OCI-LY1 (cell line): ENCODE results near the gene DPP9.

Experiments
- H2AFZ ChIP-seq: fragments of 200-600 bp; sonication (generic), shearing (Covaris generic); 2 replicates; pipeline ENCODE4 v1.6.0; 2014; ENCODE audit warnings: antibody characterized with exemption, mild to moderate bottlenecking, low read length
- H3F3A ChIP-seq: fragments of 200-600 bp; sonication (generic), shearing (Covaris generic); 2 replicates; pipeline ENCODE4 v1.6.0; 2014; ENCODE audit warnings: mild to moderate bottlenecking, antibody characterized with exemption, low read length, moderate library complexity; ENCODE audit not compliant: insufficient read depth
- H3K27ac ChIP-seq: fragments of 200-600 bp; sonication (generic); 2 replicates; pipeline ENCODE4 v1.5.1; 2014; ENCODE audit warnings: low read length, mixed run types, mild to moderate bottlenecking, low read depth; ENCODE audit not compliant: poor library complexity, severe bottlenecking
- H3K27me3 ChIP-seq: fragments of 200-600 bp; sonication (generic); 2 replicates; pipeline ENCODE4 v1.6.0; 2014; ENCODE audit warnings: antibody characterized with exemption, mild to moderate bottlenecking, low read length, moderate library complexity; ENCODE audit not compliant: insufficient read depth
- H3K36me3 ChIP-seq: fragments of 200-600 bp; sonication (generic); 2 replicates; pipeline ENCODE4 v1.6.1; 2014; ENCODE audit warnings: mild to moderate bottlenecking, antibody characterized with exemption, low read length, moderate library complexity, mixed read lengths; ENCODE audit not compliant: insufficient read depth
- H3K4me1 ChIP-seq: fragments of 200-600 bp; sonication (generic); 2 replicates; pipeline ENCODE4 v1.5.1; 2014; ENCODE audit warnings: mild to moderate bottlenecking, low read length, moderate library complexity; ENCODE audit not compliant: insufficient read depth, severe bottlenecking
- H3K4me2 ChIP-seq: fragments of 200-600 bp; sonication (generic), shearing (Covaris generic); 2 replicates; pipeline ENCODE4 v1.6.1; 2014; ENCODE audit warnings: low read length
- H3K4me3 ChIP-seq: fragments of 200-600 bp; sonication (generic); 2 replicates; pipeline ENCODE4 v1.5.1; 2014; ENCODE audit warnings: low read length, low read depth, mild to moderate bottlenecking, mixed read lengths; ENCODE audit not compliant: poor library complexity, severe bottlenecking
- H3K79me2 ChIP-seq: fragments of 200-600 bp; shearing (Covaris generic); 2 replicates; pipeline ENCODE4 v1.6.1; 2016; ENCODE audit warnings: mixed run types, low read length, mixed read lengths; ENCODE audit not compliant: insufficient read depth
- H3K9ac ChIP-seq: fragments of 200-600 bp; sonication (generic), shearing (Covaris generic); 2 replicates; pipeline ENCODE4 v1.6.1; 2014; ENCODE audit warnings: mild to moderate bottlenecking, low read length, mixed read lengths
- H3K9me2 ChIP-seq: fragments of 200-600 bp; sonication (generic), shearing (Covaris generic); 2 replicates; pipeline ENCODE4 v1.6.1; 2014; ENCODE audit warnings: low read depth, mild to moderate bottlenecking, low read length, mixed read lengths
- H3K9me3 ChIP-seq: fragments of 200-600 bp; shearing (Covaris generic); 2 replicates; pipeline ENCODE4 v1.6.1; 2014; ENCODE audit warnings: low read length, mixed read lengths
- H4K20me1 ChIP-seq: fragments of 200-600 bp; sonication (generic), shearing (Covaris generic); 2 replicates; pipeline ENCODE4 v1.6.0; 2016; ENCODE audit warnings: mild to moderate bottlenecking, low read length; ENCODE audit not compliant: insufficient read depth
- EZH2 ChIP-seq: fragments of 200-600 bp; sonication (generic), shearing (Covaris generic); IDR thresholded peaks from 2 replicates; pipeline ENCODE4 v1.8.0; 2017; ENCODE audit warnings: borderline replicate concordance, mixed run types, mild to moderate bottlenecking, antibody characterized with exemption, low read length, moderate library complexity, mixed read lengths
- TF ChIP-seq, protein P1 (sequence below): fragments of 200-600 bp; sonication (generic), shearing (Covaris generic); IDR thresholded peaks from 2 replicates; pipeline ENCODE4 v1.5.1; 2017; ENCODE audit warnings: mild to moderate bottlenecking, antibody characterized with exemption, low read length, moderate library complexity, mixed read lengths

The DPP9 gene

DNA sequence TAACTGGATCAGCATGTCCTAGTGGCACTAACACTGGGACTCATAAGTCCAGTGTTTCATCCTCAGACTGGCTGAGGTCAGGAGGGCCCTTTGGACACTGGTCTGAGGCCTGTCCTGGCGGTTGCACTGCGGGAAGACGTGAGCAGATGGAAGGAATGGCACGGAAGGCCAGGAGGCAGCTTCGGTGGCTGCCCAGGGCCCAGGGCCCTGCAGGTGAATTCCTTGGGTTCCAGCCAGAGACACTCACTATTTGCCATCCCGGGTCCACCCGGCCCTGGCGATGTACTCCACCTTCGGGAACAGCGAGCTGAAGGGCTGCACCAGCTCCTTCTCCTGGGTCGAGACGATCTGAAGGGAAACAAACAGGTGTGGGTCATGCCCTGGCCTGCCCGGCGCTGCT is 26.3 kb downstream of the DPP9 start:
- H3K9me3 ChIP-seq: no peaks in the 10 kb centered on the region
- no peaks in the 10 kb centered on the region for H3K79me2 ChIP-seq
- H3K4me1 ChIP-seq: no peaks in the 10 kb centered on the region
- H3K4me3 ChIP-seq: no peak overlapping the region
- H3K27me3 ChIP-seq: no peaks in the 10 kb centered on the region
- H2AFZ ChIP-seq: no peak overlapping the region
- H4K20me1 ChIP-seq: no peaks in the 10 kb centered on the region
- H3K9me2 ChIP-seq: no peaks in the 10 kb centered on the region
- H3K4me2 ChIP-seq: no peak overlapping the region
- no peak for TF ChIP-seq EZH2
- TF ChIP-seq, protein P1, sequence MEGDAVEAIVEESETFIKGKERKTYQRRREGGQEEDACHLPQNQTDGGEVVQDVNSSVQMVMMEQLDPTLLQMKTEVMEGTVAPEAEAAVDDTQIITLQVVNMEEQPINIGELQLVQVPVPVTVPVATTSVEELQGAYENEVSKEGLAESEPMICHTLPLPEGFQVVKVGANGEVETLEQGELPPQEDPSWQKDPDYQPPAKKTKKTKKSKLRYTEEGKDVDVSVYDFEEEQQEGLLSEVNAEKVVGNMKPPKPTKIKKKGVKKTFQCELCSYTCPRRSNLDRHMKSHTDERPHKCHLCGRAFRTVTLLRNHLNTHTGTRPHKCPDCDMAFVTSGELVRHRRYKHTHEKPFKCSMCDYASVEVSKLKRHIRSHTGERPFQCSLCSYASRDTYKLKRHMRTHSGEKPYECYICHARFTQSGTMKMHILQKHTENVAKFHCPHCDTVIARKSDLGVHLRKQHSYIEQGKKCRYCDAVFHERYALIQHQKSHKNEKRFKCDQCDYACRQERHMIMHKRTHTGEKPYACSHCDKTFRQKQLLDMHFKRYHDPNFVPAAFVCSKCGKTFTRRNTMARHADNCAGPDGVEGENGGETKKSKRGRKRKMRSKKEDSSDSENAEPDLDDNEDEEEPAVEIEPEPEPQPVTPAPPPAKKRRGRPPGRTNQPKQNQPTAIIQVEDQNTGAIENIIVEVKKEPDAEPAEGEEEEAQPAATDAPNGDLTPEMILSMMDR: no peak
- peaks cover 80% of the 10 kb centered on the region for H3K36me3 ChIP-seq
- no peak overlapping the region for H3K27ac ChIP-seq
- H3F3A ChIP-seq: no peaks in the 10 kb centered on the region
- H3K9ac ChIP-seq: no peak overlapping the region

DNA sequence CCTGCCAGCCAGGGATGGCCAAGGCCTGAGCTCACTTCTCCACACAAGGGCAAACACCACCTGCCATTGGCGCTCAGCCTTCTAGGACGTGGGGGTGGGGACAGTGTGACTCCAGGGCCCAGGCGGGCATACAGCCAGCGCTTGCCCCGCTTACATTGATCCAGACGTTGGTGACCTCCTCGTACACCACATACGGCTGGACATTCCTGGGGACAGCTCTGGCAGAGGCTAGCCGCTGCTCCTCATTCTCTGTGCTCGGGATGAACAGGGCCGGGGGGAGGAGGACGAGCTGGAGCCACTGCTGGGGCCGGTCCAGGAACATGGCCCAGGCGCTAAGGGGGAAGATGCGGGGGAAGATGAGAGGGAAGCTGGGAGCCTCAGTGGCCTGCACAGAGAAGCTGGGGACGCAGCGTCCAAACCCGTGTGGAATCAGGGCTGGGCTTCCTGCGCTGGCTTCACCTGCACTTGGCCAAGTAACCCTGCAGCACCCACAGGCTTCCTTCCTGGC is 28.4 kb downstream of the DPP9 start:
- Histone ChIP-seq H3K4me3 (no peak overlapping the region), H3K79me2 (no peaks in the 10 kb centered on the region), H3K36me3 (peaks cover 71% of the 10 kb centered on the region), H2AFZ (no peak overlapping the region), H3K9ac (no peak overlapping the region), H3F3A (no peaks in the 10 kb centered on the region), H3K4me2 (no peak overlapping the region), H3K9me2 (no peaks in the 10 kb centered on the region), H3K9me3 (no peaks in the 10 kb centered on the region), H3K27ac (no peak overlapping the region), H4K20me1 (no peaks in the 10 kb centered on the region), H3K4me1 (no peaks in the 10 kb centered on the region), H3K27me3 (no peaks in the 10 kb centered on the region)
- TF ChIP-seq EZH2: no peak
- TF ChIP-seq, protein P1: no peak

DNA sequence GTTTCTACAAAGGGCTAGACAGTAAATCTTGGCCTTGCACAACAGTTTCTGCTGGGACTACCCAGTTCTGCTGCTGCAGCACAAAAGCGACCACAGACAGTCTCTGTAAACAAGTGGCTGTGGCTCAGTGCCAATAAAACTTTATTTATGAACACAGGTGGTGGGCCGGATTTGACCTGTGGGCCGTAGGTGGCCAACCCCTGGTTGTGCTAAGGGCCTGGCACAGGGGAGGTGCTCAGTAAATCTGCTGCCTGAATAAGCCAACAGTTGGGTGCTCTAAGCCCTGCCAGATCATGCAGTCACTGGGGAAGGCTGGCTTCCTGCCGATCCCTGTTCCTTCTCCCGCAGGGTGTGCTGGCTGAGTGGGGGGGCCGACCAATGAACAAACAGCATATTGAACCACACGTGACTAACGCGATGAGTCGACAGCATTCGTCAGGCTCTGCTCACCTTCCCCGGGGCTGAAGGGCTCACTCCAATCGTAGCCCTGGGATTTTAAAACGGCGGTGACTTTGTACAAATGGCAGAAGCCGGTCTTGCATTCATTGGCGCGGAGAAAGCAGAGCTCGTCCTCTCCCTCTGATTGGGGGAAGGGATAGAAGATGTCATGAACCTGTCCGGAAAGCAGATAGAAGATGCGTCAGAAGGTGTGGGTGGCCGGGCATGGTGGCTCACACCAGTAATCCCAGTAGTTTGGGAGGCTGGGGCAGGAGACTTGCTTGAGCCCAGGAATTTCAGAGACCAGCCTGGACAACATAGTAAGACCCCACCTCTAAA is 29.2 kb downstream of the DPP9 start:
- Histone ChIP-seq H3K36me3 (peaks cover 71% of the 10 kb centered on the region), H3K4me3 (no peak overlapping the region), H3K4me1 (no peaks in the 10 kb centered on the region), H3K4me2 (no peak overlapping the region), H3K9me2 (no peaks in the 10 kb centered on the region), H3K9me3 (no peaks in the 10 kb centered on the region), H3K9ac (no peak overlapping the region), H3K27ac (no peak overlapping the region), H4K20me1 (no peaks in the 10 kb centered on the region), H3K79me2 (no peaks in the 10 kb centered on the region), H3F3A (no peaks in the 10 kb centered on the region), H3K27me3 (no peaks in the 10 kb centered on the region), H2AFZ (no peak overlapping the region)
- no peak for TF ChIP-seq EZH2
- TF ChIP-seq, protein P1: no peak
